Tibial nerve (tissue), 4 donors: ENCODE results near the gene HES5.

Experiments
- CTCF ChIP-seq, 5 experiments: fragments of 200-600 bp in 3 of 5; fragments of 450-650 bp in 2 of 5; sonication (generic) in 3 of 5; IDR thresholded peaks; one replicate each; pipeline ENCODE4 v1.5.1; 2016 to 2019; ENCODE audit warnings: antibody characterized with exemption in 5 of 5, mild to moderate bottlenecking in 3 of 5, moderate library complexity in 2 of 5
- EP300 ChIP-seq, 2 donors: sonication (generic); formaldehyde crosslinking; IDR thresholded peaks; one replicate each; pipeline ENCODE4 v1.6.1; 2017; ENCODE audit warnings: antibody characterized with exemption in 2 of 2, mild to moderate bottlenecking in 1 of 2
- POLR2A ChIP-seq, 2 donors: fragments of 450-650 bp; IDR thresholded peaks; one replicate each; pipeline ENCODE4 v1.6.1; 2017; ENCODE audit warnings: antibody characterized with exemption in 2 of 2, mild to moderate bottlenecking in 2 of 2, moderate library complexity in 2 of 2

DNA sequence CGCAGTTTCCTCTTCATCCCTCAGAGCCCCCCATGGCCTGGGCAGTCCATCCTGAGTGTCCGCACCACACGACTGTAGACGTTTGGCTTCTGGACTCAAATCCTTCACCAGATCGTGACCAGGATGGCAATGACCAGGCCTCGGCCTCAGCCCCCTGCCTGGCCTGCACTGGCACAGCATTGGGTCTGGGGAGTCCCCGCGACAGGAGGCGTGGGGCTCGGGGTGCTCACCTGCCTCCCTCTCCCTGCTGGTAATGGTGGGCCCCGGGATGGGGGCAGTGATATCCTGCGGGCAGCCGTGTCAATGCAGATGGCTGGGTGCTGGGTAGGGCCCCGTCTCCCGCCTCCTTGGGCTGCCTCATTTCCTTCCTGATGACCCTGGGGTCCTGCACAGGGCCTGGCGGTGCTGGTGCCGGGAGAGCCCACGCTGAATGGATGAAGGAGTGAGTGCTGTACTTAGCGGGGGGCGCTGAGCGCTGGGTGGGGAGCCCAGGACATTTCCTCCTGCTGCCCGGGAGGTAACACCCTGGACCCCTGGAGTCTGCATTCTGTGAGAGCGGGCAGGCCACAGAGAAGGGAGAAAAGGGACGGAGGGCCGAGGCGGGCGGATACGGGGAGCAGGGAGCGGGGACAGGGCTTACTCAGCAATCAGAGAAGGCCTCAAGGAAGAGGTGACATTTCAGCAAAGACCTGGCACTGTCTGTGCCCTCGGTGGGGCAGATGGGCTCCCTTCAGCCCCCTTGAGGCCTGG is 24.0 kb upstream of the HES5 start:
- TF ChIP-seq CTCF (IDR thresholded peaks at IDR 0.05): no peak
- TF ChIP-seq POLR2A (IDR thresholded peaks at IDR 0.05): no peak
- TF ChIP-seq EP300 (IDR thresholded peaks at IDR 0.05): no peak
